Astrocyte (in vitro differentiated cells and primary cell): Measurements from ENCODE around the gene CTIF. TPM values are rescaled to one million over a fixed set of nuclear protein-coding genes. Genes with fewer than 3 reads are reported as not detected.

Experiments used
- DNase-seq: peaks from one replicate; pipeline ENCODE4 v3.0.0-alpha.2; 2010; ENCODE audit warnings: low read depth
- FAIRE-seq: peaks from 2 replicates; lab custom pipeline; 2011; peaks lifted over from hg19 to GRCh38; lab: Jason Lieb, UNC
- H2AFZ ChIP-seq: 2 replicates; pipeline ENCODE4 v1.6.0; 2012; ENCODE audit warnings: low read depth, low read length, inconsistent platforms
- H3K27ac ChIP-seq: 2 replicates; pipeline ENCODE4 v1.5.1; 2011; ENCODE audit warnings: low read depth, low read length, inconsistent platforms
- H3K27me3 ChIP-seq: 2 replicates; pipeline ENCODE4 v1.6.0; 2011; ENCODE audit warnings: low read length, inconsistent platforms; ENCODE audit not compliant: insufficient read depth
- H3K36me3 ChIP-seq: 2 replicates; pipeline ENCODE4 v1.5.1; 2011; ENCODE audit warnings: low read length, inconsistent platforms; ENCODE audit not compliant: insufficient read depth
- H3K4me1 ChIP-seq: 2 replicates; pipeline ENCODE4 v1.5.1; 2011; ENCODE audit warnings: low read length, inconsistent platforms; ENCODE audit not compliant: insufficient read depth
- H3K4me2 ChIP-seq: 2 replicates; pipeline ENCODE4 v1.6.0; 2012; ENCODE audit warnings: low read length, inconsistent platforms
- H3K4me3 ChIP-seq: 2 replicates; pipeline ENCODE4 v1.5.1; 2011; ENCODE audit warnings: low read depth, mild to moderate bottlenecking, low read length, inconsistent platforms; ENCODE audit not compliant: insufficient read depth
- H3K79me2 ChIP-seq: 2 replicates; pipeline ENCODE4 v1.6.0; 2012; ENCODE audit warnings: mild to moderate bottlenecking, low read length, inconsistent platforms; ENCODE audit not compliant: insufficient read depth
- H3K9ac ChIP-seq: 2 replicates; pipeline ENCODE4 v1.6.0; 2012; ENCODE audit warnings: mild to moderate bottlenecking, low read length, inconsistent platforms
- H3K9me3 ChIP-seq: 2 replicates; pipeline ENCODE4 v1.5.1; 2012; ENCODE audit warnings: low read depth, mild to moderate bottlenecking, low read length, inconsistent platforms; ENCODE audit not compliant: insufficient read depth
- H4K20me1 ChIP-seq: 2 replicates; pipeline ENCODE4 v1.6.0; 2012; ENCODE audit warnings: low read length, inconsistent platforms; ENCODE audit not compliant: insufficient read depth
- H3K27ac Mint-ChIP-seq: one replicate; pipeline ENCODE4 v1.8.0; 2021; ENCODE audit warnings: mild to moderate bottlenecking, mixed read lengths; ENCODE audit not compliant: unreplicated experiment
- H3K27me3 Mint-ChIP-seq: one replicate; pipeline ENCODE4 v1.8.0; 2021; ENCODE audit warnings: low read depth, mixed read lengths; ENCODE audit not compliant: unreplicated experiment
- H3K36me3 Mint-ChIP-seq: one replicate; pipeline ENCODE4 v1.8.0; 2021; ENCODE audit warnings: low read depth, mixed read lengths; ENCODE audit not compliant: unreplicated experiment
- H3K4me1 Mint-ChIP-seq: one replicate; pipeline ENCODE4 v1.8.0; 2021; ENCODE audit warnings: low read depth, mixed read lengths; ENCODE audit not compliant: unreplicated experiment
- H3K4me3 Mint-ChIP-seq: one replicate; pipeline ENCODE4 v1.8.0; 2021; ENCODE audit warnings: mild to moderate bottlenecking, moderate library complexity, mixed read lengths; ENCODE audit not compliant: unreplicated experiment
- H3K9me3 Mint-ChIP-seq: one replicate; pipeline ENCODE4 v1.8.0; 2021; ENCODE audit warnings: mild to moderate bottlenecking, mixed read lengths; ENCODE audit not compliant: unreplicated experiment
- EZH2 ChIP-seq: IDR thresholded peaks from 2 replicates; pipeline ENCODE4 v1.6.1; 2012; ENCODE audit warnings: mild to moderate bottlenecking, low read length, inconsistent platforms; ENCODE audit not compliant: insufficient read depth
- total RNA-seq: library from RNA; stranded (reverse); gene quantifications from 2 replicates; pipeline ENCODE4 v1.2.1, GENCODE V29; 2021
- TF ChIP-seq, protein P1 (sequence below): IDR thresholded peaks from 2 replicates; pipeline ENCODE4 v1.5.1; 2011; ENCODE audit warnings: low read depth, mild to moderate bottlenecking, inconsistent platforms, low read length, moderate library complexity; ENCODE audit not compliant: insufficient read depth

The CTIF gene
- total RNA-seq, 1 donor from 2014 or later, result 101 TPM

- TF ChIP-seq EZH2, result no peak
- TF ChIP-seq, protein P1, sequence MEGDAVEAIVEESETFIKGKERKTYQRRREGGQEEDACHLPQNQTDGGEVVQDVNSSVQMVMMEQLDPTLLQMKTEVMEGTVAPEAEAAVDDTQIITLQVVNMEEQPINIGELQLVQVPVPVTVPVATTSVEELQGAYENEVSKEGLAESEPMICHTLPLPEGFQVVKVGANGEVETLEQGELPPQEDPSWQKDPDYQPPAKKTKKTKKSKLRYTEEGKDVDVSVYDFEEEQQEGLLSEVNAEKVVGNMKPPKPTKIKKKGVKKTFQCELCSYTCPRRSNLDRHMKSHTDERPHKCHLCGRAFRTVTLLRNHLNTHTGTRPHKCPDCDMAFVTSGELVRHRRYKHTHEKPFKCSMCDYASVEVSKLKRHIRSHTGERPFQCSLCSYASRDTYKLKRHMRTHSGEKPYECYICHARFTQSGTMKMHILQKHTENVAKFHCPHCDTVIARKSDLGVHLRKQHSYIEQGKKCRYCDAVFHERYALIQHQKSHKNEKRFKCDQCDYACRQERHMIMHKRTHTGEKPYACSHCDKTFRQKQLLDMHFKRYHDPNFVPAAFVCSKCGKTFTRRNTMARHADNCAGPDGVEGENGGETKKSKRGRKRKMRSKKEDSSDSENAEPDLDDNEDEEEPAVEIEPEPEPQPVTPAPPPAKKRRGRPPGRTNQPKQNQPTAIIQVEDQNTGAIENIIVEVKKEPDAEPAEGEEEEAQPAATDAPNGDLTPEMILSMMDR, result no peak
- Histone ChIP-seq H3K4me1 (peaks cover 30% of the 10 kb centered on the region), H3K4me3 (no peak overlapping the region), H3K79me2 (no peaks in the 10 kb centered on the region), H2AFZ (no peak overlapping the region), H3K9me3 (no peaks in the 10 kb centered on the region), H3K36me3 (peaks cover 3% of the 10 kb centered on the region), H4K20me1 (peaks cover 6% of the 10 kb centered on the region), H3K27ac (no peak overlapping the region), H3K9ac (no peak overlapping the region), H3K27me3 (no peaks in the 10 kb centered on the region), H3K4me2 (no peak overlapping the region)
- Mint-ChIP-seq H3K4me3 (no peak overlapping the region), H3K27ac (peak overlapping the region; percentile 60), H3K4me1 (peaks cover 33% of the 10 kb centered on the region), H3K9me3 (no peaks in the 10 kb centered on the region), H3K36me3 (peaks cover 36% of the 10 kb centered on the region), H3K27me3 (no peaks in the 10 kb centered on the region)
- DNase-seq, result no peak
- no peak for FAIRE-seq
These were observed 252.8 kb downstream of the CTIF start for GRCh38 chr18:48791636-48792105.

DNA sequence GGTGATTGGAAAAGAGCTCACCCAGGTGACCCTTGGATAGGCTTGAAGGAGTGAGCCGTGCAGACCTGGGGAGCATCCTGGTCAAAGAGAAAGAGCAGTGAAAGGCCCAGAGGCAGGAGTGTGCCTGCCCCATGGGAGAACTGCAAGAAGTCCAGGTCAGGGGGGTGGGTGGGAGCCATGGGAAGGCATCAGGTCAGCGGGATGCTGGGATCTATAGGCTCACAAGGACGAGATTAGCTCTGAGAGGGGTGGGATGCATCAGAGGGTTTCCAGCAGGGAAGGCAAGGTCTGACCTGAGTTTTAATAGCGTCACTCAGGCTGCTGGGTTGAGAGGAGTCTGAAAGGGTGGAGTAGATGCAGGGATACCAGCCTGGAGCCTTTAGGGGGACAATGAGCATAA, 253.3 kb downstream of the CTIF start:
- no peak overlapping the region for H3K27ac ChIP-seq
- no peak overlapping the region for H3K4me3 ChIP-seq
- H2AFZ ChIP-seq, result no peak overlapping the region
- TF ChIP-seq, protein P1, result no peak
- no peak for TF ChIP-seq EZH2
- Mint-ChIP-seq H3K4me1 (peaks cover 30% of the 10 kb centered on the region), H3K27me3 (no peaks in the 10 kb centered on the region), H3K9me3 (no peaks in the 10 kb centered on the region), H3K27ac (peak overlapping the region; percentile 20), H3K36me3 (peaks cover 40% of the 10 kb centered on the region), H3K4me3 (no peak overlapping the region)
- H3K9me3 ChIP-seq, result no peaks in the 10 kb centered on the region
- FAIRE-seq (no peak), DNase-seq (no peak)
- H3K36me3 ChIP-seq, result peaks cover 3% of the 10 kb centered on the region
- H3K79me2 ChIP-seq, result no peaks in the 10 kb centered on the region
- no peak overlapping the region for H3K9ac ChIP-seq
- H3K4me2 ChIP-seq, result no peak overlapping the region
- peaks cover 25% of the 10 kb centered on the region for H3K4me1 ChIP-seq
- H3K27me3 ChIP-seq, result no peaks in the 10 kb centered on the region
- peaks cover 6% of the 10 kb centered on the region for H4K20me1 ChIP-seq

DNA sequence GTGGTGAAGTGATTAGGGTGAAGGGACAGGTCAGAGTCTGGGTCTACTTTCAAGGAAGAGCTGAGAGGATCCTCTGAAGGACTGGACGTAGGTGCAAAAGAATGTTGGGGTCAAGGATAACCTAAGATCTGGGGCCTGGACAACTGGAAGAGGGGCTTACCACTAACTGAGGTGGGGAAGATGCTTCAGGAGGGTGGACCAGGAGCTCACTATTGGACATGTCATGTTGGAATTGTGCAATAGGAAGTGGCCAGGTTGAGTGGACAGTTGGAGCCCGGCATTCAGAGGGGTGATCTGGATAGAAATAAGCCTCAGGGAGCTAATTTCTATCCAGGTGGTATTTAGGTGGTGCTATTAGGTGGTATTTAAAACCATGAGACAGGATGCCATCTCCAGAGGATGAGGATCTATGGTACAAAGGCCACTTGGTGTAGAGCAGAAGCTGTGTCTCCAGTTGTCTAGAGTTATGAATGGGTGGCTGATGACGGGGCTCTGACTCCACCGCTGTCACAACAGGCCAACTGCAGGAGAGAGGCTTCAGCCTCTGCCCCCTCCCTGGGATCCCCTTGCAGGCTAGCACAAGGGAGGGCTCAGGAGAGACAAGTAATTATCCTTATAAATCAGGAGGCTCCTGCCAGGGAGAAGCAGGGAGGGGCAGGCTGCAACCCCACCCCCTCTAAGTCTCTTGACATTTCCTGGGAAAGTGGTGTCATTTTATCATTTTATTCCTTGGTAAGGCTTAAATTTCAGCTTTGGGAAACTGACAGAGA, 254.0 kb downstream of the CTIF start:
- H3K27ac ChIP-seq, result no peak overlapping the region
- H2AFZ ChIP-seq, result no peak overlapping the region
- no peaks in the 10 kb centered on the region for H3K27me3 Mint-ChIP-seq
- no peak overlapping the region for H3K4me2 ChIP-seq
- H3K9ac ChIP-seq, result no peak overlapping the region
- H3K27me3 ChIP-seq, result no peaks in the 10 kb centered on the region
- peaks cover 45% of the 10 kb centered on the region for H3K36me3 Mint-ChIP-seq
- FAIRE-seq (no peak), DNase-seq (no peak)
- no peaks in the 10 kb centered on the region for H3K9me3 Mint-ChIP-seq
- peaks cover 6% of the 10 kb centered on the region for H4K20me1 ChIP-seq
- H3K79me2 ChIP-seq, result no peaks in the 10 kb centered on the region
- H3K9me3 ChIP-seq, result no peaks in the 10 kb centered on the region
- peaks cover 19% of the 10 kb centered on the region for H3K4me1 ChIP-seq
- H3K4me1 Mint-ChIP-seq, result peaks cover 23% of the 10 kb centered on the region
- H3K27ac Mint-ChIP-seq, result peak overlapping the region; percentile 20
- H3K4me3 Mint-ChIP-seq, result no peak overlapping the region
- peaks cover 3% of the 10 kb centered on the region for H3K36me3 ChIP-seq
- H3K4me3 ChIP-seq, result no peak overlapping the region
- TF ChIP-seq EZH2, result no peak
- TF ChIP-seq, protein P1, result no peak
